RKO (cell line): ENCODE data around the gene GABRD.
"Not testable (repeated sequence)": the region's sequence is repeated elsewhere in the genome, so short reads cannot be mapped to it uniquely, and the experiment has no call there.

Source experiments
- DNase-seq: peaks from one replicate; pipeline ENCODE4 v3.0.0-alpha.2; 2016; ENCODE audit warnings: low spot score

Gene GABRD

GRCh38 chr1:2019172-2019543 lies at the start of gene GABRD:
GABRD (plus strand) TSS chr1:2019345; CDS start chr1:2019424, 79 bp downstream.
- DNase-seq: no peak

- no peak for DNase-seq
Observed at GRCh38 chr1:1969505-1969900, 49.6 kb upstream of the GABRD start.

GRCh38 chr1:1969953-1970716 lies 49.0 kb upstream of the GABRD start:
- DNase-seq: no peak

GRCh38 chr1:1971017-1971416 lies 48.1 kb upstream of the GABRD start:
- DNase-seq: no peak

- DNase-seq: no peak
Observed at GRCh38 chr1:1971688-1972087, 47.5 kb upstream of the GABRD start.

- DNase-seq: no peak
Observed at GRCh38 chr1:1972976-1973715, 46.0 kb upstream of the GABRD start.

- DNase-seq: no peak
Observed at GRCh38 chr1:1973716-1974642, 45.2 kb upstream of the GABRD start.

GRCh38 chr1:1974834-1975233 lies 44.3 kb upstream of the GABRD start:
- DNase-seq: no peak

GRCh38 chr1:1975535-1975934 lies 43.6 kb upstream of the GABRD start:
- no peak for DNase-seq

- DNase-seq: no peak
Observed at GRCh38 chr1:1976031-1976430, 43.1 kb upstream of the GABRD start.

GRCh38 chr1:1978108-1978507 lies 41.0 kb upstream of the GABRD start:
- DNase-seq: no peak

GRCh38 chr1:1978690-1979481 lies 40.3 kb upstream of the GABRD start:
- not testable (repeated sequence) for DNase-seq

GRCh38 chr1:1979482-1980165 lies 39.5 kb upstream of the GABRD start:
- DNase-seq: no peak

- no peak for DNase-seq
Observed at GRCh38 chr1:1980467-1981141, 38.5 kb upstream of the GABRD start.

GRCh38 chr1:1981142-1981500 lies 38.0 kb upstream of the GABRD start:
- no peak for DNase-seq

- DNase-seq: not testable (repeated sequence)
Observed at GRCh38 chr1:1981631-1982327, 37.4 kb upstream of the GABRD start.

GRCh38 chr1:1982379-1983232 lies 36.5 kb upstream of the GABRD start:
- no peak for DNase-seq

- no peak for DNase-seq
Observed at GRCh38 chr1:1984560-1985070, 34.5 kb upstream of the GABRD start.
